GM21619 (cell line): Measurements from ENCODE around the gene LBH.

Experiments used
- ATAC-seq: cut with Tn5 transposase; IDR thresholded peaks from one replicate; pipeline ENCODE4 v1.9.1; 2021; ENCODE audit not compliant: unreplicated experiment

Gene LBH

GRCh38 chr2:30234180-30234971 is 3.0 kb downstream of the LBH start:
- no peak for ATAC-seq

- ATAC-seq = no peak
These were observed 3.8 kb downstream of the LBH start for GRCh38 chr2:30235008-30235655.

DNA sequence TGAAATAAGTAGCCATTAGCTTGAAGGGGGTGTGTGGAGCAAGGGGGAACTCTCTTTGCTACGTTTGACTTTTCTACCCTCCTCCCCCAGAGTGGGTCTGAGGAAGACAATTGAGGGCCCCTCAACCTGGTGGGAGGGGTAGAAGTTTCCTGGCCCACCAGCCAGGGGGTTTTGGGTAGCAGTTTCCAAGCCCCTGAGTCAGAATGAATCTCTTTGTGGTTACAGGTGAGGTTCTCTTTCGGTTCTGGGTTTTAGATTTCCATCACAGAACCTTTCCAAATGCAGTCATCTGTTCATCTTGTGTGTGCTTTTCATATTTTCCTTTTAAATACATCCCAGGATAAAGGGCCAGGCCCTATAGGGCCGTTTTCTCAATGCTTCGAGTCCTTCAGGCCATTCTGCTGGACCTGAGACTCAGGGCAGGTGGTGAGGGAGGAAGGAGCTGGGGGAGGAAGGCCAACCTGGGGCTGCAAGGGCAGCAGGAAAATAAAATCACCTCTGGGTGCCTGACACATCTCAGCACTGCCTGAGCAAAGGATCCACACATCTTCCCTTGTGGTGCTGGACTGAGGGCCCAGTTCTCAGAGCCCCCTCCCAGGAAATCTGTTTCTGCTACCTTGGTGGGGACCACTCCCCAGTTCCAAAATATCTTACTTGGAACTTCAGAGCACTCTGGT is 4.7 kb downstream of the LBH start:
- no peak for ATAC-seq

DNA sequence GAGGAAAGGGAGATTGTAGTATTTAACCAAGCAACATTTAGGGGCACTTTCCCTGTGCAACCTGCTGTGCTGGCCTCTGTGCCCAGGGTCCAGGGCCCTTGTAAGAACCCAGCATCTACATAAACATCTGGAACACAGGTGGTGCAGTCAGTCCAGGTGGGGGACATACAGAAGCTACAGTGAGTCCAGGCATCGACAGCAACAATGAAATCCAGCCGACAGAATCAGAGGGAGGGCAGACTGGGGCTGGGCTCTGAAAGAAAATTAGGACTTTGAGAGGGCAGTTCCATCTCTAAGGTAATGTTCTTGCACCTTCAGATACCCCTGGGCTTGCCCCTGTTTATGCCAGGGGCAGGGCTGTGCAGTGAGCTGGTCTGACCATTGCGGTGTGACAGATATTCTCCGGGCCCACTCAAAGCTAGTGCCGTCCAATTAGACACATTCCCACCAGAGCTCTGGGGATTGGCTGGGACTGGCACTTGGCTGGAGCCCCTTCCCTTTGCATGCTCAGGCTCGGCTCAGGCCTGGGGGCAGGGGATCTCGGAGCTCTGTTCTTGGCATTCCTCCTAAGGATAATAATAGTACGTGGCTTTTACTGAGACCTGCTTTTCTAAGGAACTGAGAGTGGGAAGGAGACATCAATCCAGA is 5.4 kb downstream of the LBH start:
- ATAC-seq = no peak

DNA sequence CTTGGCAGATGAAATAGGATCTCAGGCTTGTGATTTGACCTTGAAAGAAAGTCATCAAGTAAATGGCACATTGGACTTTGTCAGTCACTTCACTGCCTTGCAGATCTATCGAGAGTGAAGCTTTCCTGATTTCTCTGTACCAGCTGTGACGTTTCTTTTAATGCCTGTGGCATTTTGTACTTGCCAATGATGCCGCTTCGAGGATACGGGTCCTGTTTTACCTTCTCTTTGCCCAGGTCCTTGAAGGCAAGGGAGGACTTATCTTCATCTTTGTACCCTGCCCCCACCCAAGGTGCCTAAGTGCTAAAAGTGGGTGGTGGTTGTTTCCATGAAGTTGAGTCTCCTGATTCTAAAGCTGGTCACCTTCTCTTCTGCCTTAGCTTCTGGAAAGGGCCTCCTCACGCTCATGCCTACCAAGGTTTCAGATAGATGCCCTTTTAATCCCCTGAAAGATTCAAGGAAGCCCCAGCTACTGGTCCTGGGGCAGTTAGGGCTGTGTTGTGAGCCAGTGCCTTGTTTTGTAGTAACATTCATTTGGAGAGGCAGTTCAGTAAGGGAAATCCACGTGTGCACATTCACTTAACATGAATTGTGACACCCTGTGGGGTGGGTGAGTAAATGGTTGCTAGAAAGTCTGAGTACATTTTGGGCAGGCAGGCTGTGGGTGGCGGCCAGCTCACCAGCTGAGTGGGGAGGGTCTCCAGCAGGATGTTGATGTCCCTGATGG is 6.1 kb downstream of the LBH start:
- no peak for ATAC-seq

GRCh38 chr2:30237966-30238800 is 6.8 kb downstream of the LBH start:
- no peak for ATAC-seq

DNA sequence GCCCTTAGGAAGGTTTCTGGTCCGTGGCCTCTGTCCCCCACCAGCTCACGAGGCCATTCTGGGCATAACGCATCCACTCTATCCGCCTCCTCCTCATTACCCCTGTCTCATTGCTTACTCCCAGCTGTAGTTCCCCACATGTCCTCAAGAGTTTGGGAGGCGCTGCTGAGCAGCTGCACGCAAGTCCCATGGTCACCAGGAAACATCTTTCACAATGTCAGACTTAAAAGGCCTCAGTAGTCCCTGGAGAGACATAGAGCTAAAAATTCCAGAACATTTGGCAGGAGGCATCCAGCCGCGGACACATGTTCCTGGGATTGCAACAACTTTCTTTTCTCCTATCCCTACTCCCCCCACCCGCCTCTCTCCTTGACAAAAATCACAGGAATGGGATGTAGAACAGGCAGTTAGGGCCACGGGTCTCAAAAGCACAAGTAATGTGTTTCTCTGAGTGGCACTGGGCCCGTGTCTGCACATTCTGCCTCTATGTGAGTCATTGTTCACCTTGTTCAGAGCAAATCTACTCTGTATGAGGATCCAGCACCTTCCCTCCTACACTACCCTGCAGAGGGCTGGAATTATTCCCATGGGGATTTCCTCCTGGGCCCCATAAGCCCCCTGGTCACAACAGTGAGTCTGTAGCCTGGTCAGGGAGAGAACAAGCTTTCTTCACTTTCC is 8.1 kb downstream of the LBH start:
- ATAC-seq = no peak

GRCh38 chr2:30239986-30240752 is 8.8 kb downstream of the LBH start:
- ATAC-seq = no peak

- ATAC-seq = no peak
These were observed 11.9 kb downstream of the LBH start for GRCh38 chr2:30243231-30243630.

GRCh38 chr2:30245364-30245763 is 14.0 kb downstream of the LBH start:
- ATAC-seq = no peak

DNA sequence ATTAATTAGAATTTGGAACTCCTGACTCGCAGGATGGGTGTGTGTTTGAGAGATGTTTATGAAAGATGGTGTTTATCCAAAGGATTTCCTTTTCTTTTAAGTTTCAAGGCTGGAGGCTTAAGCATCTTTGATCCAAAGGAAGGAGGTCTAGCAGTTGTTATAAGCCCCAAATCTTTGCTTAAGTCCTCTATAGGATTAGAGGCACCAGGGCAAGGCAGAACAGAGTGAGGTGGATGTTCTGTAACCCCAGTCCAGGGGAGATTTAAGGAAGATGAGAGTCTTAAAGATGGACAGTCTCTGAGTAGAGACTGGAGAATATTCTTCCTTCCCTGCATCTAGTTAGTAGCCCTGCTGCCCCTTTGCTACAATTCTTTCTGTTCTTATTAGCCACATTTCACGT is 17.5 kb downstream of the LBH start:
- no peak for ATAC-seq

DNA sequence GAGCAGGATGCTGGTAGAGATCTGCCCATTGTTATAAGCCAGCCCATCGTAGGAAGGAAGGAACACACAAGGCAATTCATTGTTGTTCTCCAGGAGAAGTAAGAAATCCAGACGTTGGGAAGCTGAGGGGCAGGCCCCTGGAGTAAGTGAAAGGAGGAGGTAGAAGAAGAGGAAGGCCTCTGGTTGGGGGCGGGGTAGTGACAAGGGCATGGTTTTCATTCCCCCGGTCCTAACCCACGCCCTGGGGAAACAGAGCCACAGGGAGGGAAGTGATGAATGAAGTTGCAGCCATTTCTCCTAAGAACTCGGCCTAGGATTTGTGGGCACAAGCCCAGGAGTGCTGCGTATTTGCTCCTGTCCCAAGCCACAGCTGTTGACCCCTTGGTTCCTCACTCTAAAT is 18.0 kb downstream of the LBH start:
- no peak for ATAC-seq

DNA sequence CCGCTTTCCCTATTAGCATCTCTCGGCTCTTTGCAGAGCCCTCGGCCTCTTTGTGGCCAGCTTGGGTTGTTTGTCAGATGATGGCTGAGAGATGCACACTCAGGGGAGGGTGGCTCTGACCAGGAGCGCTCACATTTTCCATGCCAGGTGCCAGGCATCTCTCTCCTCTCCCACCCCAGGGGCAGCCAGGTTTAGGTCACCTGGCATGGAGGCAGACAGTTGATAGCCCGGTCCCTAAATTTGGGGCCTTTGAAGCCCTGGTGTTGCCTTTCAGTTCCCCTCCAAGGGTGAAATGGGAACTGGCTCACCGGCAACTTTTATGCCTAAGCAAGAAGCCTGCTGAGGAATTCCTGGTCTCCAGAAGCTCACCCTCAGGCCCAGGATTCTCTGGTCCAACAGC is 19.1 kb downstream of the LBH start:
- ATAC-seq = no peak

DNA sequence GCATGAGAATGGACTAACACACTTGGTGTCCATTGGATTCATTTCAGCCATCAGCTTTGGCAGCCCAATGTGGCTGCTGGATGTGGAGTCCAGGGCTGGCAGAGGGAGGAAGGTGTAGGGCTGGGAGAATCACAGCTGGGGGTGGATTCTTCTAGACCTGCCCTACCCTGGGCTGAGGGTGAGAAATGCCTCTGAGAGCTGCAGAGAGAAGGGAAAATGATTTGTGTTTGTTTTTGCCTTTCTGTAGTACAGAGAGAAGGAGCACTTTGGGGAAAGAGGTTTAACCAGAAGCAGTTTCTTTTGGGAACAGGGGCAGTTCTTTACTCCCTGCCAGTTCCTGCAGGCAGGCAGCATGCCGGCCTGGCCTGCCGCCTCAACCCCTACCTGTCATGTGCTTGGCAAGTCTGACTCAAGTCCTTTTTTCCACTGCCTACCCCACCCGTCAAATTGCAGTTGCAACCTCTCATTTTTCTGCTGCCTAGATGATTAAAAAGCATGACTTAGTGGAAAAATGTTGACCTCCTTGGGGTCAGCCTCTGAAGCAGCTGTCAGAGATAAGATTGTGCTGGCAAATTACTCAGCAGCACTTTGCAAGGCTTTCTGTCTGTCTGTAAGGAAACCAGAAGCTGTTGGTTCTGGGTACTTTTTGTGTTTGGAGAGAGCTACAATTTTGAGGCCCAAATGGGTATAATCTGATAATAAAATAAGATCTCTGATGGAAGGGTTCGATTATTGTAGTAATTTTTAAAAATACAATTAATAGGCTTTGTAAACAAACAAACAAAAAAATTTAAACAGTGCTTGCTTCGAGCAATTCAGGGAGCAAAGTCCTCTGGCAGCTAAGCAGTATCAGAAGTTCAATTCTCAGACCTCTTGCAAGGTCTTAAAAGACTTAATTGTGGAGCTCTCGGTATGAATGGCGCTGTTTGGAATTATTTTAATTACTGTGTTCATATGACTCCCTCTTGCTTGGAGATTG is 21.7 kb downstream of the LBH start:
- no peak for ATAC-seq

DNA sequence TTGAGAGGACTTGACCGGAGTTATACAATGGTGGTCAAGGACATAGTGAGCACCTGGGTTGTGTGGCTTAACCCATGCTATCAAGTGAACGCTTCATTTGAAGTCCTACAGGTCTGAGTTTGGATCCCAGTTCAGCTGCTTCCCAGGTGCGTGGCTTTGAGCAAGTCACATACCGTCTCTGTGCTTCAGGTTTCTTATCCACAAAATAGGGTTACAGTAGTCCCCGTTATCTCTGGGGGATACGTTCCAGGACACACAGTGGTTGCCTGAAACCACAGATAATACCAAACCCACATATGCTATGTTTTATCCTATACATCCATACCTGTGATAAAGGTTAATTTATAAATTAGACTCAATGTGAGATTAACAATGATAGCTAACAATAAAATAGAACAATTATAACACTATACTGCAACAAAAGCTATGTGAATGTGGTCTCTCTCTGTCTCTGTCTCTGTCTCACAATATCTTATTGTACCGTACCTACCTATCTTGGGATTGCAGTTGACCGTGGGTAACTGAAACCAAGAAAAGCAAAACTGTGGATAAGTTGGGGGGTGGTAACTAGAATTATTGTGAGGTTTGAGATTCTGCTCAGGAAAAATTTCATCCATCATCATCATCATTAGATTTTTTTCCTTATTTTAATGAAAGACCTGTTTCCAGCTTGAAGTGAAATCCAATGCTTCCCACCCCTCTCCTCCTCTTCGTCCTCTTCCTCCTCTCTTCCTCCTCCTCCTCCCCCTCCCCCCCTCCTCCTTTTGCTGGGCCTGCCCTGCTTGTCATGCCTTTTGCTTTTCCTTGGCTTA is 22.7 kb downstream of the LBH start:
- ATAC-seq = no peak

GRCh38 chr2:30254685-30255001 is 23.3 kb downstream of the LBH start:
- ATAC-seq = no peak

GRCh38 chr2:30255026-30255425 is 23.7 kb downstream of the LBH start:
- ATAC-seq = no peak
